ENCODE results near the gene RAX2. TPM values are rescaled to one million over a fixed set of nuclear protein-coding genes. Genes with fewer than 3 reads are reported as not detected.

The RAX2 gene
- total RNA-seq, 1 experiment from 2014 or later, result not detected

DNA sequence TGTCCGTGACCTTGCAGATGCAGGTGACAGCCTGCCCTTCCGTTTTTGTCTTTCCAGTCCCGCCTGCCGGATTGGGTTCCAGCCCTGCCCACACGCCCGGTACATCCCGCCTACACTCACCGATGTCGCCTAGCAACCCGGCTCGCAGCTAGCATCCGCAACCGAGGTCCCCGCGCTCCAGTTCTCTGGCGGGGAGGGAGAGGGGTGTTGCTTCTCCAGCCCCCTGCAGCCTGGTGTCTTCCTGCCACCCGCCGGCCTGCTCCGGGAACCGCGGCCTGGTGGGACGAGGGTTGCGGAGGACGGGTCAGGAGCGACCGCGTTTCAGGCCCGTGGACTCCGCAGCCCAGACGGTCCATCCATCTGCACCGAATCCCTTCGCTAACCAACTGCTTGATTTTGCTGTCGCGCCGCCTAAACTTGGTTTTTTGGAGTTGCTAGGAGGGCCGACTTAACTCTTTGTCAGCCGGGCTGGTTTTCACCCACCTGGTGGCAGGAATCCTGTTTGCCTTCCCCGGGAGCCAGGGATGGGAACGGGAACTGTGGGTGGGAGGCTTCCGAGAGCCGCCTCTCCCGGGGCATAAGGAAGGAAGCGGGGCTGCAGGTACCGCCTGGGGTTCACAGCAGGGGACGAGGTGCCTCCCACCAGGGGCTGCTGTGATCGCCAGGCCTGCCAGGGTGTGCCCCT lies 29.5 kb upstream of the RAX2 start:
- DNase-seq (ENCODE audit: low read depth), result no peak

- no peak for DNase-seq (ENCODE audit: low read depth)
These were observed 29.0 kb upstream of the RAX2 start for GRCh38 chr19:3800996-3801395.

DNA sequence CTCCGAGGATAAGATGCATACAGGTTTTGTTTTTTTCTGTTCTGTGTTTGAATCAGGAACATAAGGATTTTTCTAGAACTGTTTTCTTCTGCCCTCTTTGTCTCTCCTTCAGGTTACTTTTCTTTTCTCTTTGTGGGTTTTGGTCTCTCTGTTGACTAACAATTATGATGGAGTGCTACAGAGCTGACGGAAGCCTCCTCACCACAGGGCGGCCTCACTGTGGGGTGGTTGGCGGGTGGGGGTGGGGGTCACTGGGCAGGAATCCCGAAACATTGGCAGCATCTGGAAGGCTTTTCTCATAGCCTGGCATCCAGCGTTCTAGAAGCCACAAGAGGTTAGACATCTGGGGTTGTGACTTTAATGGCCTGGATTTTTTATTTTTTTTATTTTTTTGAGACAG lies 26.1 kb upstream of the RAX2 start:
- no peak for DNase-seq (ENCODE audit: low read depth)

DNA sequence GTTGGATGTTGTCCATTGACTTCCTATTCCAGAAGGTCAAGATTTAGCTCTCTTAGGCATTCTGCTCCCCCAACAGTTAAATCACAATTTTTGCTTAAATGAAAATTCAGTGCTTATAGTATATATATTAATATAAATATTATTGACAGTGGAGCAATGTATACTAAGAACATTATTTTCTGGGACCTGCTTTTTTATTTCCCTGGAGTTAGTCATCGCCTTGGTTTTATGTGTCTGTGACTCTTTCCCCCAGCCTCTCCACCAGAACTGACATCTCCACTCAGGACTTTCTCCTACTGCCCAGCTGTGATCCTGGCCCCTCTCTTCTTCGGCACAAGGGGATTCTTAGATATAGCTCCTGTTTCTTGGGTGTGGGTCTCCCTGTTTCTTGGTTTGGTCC lies 24.3 kb upstream of the RAX2 start:
- no peak for DNase-seq (ENCODE audit: low read depth)

GRCh38 chr19:3793799-3794198 lies 21.8 kb upstream of the RAX2 start:
- no peak for DNase-seq (ENCODE audit: low read depth)

DNA sequence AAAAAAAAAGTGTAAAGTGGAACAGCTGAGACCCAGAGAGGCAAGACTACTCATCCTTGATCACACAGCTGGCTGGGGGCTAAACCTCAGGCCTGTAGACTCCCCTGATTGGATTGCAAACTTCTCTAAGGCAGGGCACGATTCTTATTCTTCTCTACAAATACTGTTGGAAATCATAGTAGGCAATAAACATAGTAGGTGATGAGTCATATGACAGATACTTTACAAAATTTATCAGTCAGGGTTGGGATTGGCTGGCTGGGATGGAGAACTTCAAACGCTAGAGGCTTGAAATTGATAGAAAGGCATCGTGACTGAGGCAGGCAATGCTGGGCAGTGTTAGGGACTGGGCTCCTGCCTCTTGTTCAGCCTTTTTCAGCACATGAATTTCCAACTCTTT lies 20.1 kb upstream of the RAX2 start:
- no peak for DNase-seq (ENCODE audit: low read depth)

DNA sequence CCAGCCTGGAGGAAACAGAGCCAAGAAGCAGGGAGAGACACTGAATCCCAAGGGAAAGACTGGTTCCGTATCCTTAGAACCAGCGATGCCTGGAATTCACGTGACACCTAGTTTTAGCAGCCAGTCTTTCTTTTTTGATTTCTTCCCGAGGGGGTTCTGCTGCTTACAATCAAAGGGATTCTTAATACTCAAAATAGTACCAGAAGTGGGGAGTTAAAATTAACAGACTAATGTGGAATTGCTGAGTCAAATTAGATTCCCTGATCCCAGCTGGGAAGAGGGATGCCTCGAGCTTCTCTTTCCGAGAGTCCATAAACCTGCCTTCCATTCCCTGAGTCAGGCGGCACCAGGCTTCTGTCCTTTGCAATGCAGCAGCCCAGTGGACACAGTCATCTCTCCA lies 18.9 kb upstream of the RAX2 start:
- DNase-seq (ENCODE audit: low read depth), result no peak

DNA sequence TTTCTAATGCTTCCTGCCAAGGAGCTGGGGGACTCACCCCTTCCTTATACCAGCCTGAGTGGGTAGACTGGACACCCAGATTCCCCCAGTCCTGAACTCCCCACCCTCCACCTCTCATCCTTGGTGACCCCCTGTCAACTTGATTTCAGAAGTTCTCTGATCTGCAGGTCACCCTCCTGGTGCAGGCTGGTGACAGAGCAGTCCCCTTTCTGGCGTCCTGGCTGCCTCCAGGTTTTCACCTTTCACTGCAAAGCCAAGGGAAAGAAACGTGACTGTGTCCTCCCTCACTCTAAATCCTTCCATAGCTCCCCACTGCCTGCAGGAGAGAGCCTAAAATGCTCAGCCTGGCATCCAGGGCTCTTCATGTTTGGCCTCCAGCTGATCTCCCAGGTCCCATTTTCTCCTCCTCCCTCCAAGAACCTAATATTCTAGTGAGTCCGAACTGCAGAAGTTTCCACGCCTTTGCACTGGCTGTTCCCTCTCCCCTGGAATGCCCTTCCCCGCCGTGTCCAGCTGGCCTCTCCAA lies 18.2 kb upstream of the RAX2 start:
- no peak for DNase-seq (ENCODE audit: low read depth)

DNA sequence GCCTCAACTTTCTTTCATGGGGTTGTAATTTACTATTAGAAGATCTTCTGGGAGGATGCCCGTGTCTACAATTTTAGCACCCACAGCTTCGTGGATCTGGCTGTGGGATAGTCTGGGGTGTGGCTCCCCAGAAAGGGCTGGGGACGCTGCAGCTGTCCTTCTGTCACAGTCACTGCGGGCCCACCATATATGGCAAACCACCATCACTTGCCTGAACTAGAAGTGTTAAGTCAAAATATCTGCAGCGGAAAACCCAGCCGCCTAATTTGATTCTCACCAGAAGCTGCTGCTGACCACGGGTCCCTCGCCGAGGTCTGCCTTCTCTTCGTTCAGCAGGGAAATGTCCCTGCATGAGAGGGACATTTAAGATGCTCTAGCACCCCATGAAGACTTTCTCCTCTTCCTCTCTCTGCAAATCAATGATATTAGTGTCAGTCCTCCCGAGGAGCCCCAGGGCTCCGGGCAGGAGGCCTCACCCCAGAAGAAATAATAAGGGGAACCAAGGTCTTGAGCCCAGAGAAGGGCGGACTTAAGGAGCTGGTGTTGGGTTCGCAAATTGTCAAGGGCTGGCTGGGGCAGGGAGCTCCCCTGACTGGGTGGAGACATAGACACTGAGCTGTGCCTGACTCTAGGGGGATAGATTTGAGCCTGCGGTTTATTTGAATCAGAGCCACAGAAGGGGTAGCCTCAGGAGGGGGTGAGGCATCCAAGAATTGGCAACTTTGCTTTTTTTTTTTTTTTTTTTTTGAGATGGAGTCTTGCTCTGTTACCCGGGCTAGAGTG lies 17.2 kb upstream of the RAX2 start:
- no peak for DNase-seq (ENCODE audit: low read depth)

DNA sequence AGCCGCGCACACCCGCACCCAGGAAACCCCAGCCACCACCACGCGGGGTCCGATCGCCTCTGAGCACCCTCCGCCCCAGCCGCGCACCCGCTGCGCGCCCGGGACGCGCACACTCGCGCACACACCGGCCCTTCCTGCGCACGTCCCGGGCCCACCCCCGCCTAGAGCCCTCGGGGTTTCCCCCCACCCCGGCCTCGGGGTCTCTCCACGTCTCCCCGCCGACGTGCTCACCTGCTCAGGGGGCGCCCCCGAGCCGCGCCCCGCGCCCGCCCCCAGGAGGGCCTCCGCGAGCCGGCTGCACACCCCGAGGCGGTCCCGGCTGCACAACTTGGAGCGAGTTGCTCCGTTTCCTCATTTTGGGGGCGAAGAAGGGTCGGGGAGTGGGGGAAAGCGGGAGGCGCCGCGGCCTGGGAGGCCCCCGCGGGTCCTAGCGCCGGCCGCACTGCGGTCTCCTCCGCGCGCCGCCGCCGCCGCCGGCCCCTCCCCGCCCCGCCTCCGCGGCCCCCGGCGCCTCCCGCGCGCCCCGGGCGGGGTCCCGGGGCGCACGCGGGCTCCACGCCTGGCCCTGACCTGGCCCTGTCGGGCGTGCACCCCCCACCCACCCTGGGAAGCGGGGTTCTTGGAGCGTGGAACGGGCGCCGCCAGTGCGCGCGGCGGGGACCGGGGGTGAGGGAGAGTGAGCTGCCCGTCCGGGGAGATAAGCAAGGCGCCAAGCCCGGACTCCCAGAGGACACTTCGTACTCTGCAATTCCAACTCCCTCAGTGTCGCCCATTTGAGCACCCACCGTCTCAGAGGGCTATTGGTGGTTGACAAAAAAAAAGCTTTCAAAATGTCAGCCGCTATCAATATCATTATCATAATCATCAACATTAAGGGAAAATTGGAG lies 14.2 kb upstream of the RAX2 start, which contains the start of gene MATK:
Gene MATK (minus strand): TSS at position 444 of the 887 bp plus-strand sequence. CDS start 1,246 bp downstream, outside the sequence.
- no peak for DNase-seq (ENCODE audit: low read depth)

- no peak for DNase-seq (ENCODE audit: low read depth)
These were observed 13.5 kb upstream of the RAX2 start for GRCh38 chr19:3785451-3785937.

GRCh38 chr19:3784607-3785450 lies 12.8 kb upstream of the RAX2 start:
- peak; percentile 24 for DNase-seq (ENCODE audit: low read depth)

DNA sequence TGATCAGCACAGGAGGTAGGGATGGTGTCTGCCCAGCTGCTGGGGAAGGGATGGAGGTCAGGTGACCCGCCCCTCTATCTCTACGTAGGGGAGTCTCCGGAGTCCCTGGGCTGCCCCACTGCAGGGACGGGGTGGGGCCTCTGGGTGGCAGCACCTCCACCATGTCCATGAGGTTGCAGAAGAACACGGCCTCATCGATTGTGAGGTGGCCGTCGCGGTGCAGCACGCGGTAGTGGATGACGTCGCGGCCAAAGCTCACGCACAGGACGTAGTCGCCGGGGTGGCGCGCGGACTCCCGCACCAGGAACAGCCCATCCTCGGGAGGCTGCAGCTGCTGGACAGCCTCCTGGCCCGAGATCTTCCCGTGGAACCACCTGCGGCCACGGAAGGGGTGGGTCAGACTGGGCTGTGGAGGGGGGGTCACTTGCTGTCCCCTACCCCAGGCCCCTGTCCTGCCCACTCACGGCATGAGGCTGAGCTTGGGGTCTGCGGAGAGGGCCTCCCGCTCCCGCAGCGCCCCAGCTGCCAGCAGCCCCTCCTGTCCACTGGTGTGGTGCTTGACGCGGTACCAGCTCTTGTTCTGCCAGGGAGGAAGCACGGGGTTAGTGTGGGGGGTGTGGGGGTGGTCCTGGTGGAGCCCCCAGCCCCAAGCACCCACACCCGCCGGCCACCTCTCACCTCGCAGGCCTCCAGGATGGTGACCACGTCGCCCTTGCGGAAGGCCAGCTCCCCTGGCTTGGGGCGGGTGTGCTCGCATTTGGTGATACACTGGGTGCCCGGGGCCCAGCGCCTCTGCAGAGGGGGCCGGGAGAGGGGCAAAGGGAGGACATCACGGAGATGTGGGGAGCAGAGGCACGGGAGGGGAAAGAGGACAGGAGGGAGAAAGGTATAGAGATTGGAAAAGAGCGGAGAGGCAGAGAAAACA lies 11.9 kb upstream of the RAX2 start:
- DNase-seq (ENCODE audit: low read depth), result no peak

DNA sequence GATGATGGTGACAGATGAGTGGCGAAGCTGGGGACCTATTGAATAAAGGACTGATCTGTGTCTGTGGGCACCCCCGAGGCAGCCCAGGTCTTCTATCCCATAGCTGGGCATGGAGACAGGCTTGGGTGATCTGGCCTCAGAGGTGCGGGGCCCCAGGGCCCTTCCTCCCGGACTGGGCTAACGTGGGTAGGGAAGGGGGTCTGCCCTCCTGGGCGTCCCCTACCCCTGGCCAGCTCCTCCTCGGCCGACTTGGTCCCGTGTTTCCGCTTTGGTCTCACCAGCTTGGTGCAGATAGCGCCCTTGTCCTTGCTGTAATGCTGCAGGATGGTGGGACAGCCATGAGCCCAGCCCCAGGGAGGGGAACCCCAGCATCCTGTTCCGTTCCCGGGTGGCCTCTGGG lies 10.9 kb upstream of the RAX2 start:
- DNase-seq (ENCODE audit: low read depth), result no peak

DNA sequence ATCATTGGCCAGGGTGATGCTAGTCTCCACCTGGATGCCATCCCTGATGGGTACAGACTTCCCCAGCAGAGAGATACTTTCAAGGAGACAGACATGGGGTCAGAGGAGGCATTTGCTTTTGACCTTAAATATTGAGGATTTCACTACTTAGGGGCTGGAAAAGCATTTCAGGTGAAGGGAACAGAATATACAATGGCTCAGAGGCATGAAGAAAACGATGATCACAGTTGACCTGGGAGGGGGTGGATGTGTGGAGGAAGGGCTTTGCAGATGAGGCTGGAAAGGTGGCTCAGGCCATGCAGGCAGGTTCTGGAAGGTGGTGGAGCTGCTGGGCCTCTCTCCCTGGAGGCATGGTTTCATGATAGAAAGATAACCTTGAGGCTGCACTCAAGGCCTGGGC lies 10.3 kb upstream of the RAX2 start:
- DNase-seq (ENCODE audit: low read depth), result no peak

- no peak for DNase-seq (ENCODE audit: low read depth)
These were observed 9.6 kb upstream of the RAX2 start for GRCh38 chr19:3781603-3782002.

DNA sequence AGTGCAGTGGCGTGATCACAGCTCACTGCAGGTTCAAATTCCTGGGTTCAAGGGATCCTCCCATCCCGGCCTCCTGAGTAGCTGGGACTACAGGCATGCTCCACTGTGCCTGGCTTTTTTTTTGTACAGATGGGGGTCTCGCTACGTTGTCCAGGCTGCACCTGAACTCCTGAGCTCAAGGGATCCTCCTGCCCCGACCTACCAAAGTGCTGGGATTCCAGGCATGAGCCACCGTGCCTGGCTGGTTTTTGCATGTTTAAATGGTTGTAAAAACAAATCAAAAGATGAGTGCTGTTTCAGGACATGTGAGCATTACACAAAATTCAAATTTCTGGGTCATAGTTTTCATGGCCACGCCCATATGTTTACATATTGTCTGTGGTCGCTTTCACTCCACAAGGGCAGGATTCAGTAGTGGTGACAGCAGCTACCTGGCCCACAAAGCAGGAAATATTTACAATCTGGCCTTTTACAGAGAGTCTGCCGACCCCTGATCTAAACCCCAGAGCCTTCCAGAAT lies 8.8 kb upstream of the RAX2 start:
- no peak for DNase-seq (ENCODE audit: low read depth)

DNA sequence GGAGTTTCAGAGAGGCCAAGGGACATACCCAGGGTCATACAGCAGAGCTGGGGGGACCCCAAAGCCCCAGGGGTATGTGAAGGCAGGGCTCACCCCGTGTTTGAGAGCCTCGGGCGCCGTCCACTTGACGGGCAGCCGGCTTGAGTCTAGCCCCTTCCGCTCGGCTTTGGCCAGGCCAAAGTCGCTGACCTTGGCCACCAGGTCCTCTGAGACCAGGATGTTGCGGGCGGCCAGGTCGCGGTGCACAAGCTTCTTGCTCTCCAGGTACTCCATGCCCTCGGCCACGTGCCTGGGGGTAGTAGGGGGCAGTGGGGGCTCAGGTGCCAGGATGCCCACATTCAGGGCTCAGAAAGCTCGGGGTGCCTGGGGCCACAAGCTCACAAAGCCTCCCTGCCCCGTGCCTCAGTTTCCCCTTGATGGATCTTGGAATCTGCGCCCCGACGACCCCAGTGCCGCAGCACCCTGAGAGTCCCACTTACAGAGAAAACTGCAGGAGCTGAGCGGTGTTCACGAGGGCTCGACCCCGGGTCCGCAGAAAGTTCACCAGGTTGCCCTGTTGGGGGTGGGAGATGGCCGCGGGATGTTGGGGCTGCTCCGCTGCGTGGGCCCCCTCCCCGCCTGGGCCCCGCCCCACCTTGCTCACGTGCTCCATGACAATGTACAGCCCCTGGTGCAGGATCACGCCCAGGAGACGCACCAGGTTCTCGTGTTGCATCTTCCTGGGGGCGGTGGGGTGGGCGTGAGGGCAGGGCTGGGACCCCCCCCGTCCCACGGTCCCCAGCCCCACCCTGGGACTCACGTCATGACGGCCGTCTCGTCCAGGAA lies 7.1 kb upstream of the RAX2 start:
- no peak for DNase-seq (ENCODE audit: low read depth)
